ENCODE data around the gene PHF12.

DNA sequence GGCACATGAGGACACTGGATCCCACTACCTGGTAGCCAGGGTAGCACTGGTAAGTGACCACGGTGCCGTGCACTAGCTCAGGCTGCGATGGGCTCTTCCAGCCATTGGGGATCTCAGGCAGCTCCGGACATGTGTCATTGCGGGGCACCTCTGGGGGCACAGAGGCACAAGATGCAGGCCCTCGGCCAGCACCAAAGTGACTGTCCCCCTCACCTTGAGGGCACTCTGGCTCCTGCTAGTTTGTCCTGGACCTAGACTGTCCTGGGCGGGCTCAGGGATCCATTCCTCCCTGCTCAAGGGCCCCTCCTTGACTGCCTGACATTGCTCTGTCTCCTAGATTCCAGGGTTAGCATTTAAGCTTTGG, 6.7 kb upstream of the PHF12 start:
- TF ChIP-seq EZH2 (IDR thresholded peaks at IDR 0.05; ENCODE audit: low read depth), result no peak
- TF ChIP-seq, protein P1, sequence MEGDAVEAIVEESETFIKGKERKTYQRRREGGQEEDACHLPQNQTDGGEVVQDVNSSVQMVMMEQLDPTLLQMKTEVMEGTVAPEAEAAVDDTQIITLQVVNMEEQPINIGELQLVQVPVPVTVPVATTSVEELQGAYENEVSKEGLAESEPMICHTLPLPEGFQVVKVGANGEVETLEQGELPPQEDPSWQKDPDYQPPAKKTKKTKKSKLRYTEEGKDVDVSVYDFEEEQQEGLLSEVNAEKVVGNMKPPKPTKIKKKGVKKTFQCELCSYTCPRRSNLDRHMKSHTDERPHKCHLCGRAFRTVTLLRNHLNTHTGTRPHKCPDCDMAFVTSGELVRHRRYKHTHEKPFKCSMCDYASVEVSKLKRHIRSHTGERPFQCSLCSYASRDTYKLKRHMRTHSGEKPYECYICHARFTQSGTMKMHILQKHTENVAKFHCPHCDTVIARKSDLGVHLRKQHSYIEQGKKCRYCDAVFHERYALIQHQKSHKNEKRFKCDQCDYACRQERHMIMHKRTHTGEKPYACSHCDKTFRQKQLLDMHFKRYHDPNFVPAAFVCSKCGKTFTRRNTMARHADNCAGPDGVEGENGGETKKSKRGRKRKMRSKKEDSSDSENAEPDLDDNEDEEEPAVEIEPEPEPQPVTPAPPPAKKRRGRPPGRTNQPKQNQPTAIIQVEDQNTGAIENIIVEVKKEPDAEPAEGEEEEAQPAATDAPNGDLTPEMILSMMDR (conservative IDR thresholded peaks at IDR 0.05), result no peak
